Epithelial cell of prostate (primary cell): ENCODE measurements around the gene ZFAND3.

ENCODE experiments used
- DNase-seq: peaks from one replicate; pipeline ENCODE4 v3.0.0-alpha.2; 2011; ENCODE audit warnings: low read depth, low spot score
- H3K27ac ChIP-seq: fragments of 450-650 bp; 2 replicates; pipeline ENCODE4 v1.5.1; 2017; ENCODE audit warnings: mild to moderate bottlenecking

Gene ZFAND3, protein sequence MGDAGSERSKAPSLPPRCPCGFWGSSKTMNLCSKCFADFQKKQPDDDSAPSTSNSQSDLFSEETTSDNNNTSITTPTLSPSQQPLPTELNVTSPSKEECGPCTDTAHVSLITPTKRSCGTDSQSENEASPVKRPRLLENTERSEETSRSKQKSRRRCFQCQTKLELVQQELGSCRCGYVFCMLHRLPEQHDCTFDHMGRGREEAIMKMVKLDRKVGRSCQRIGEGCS

DNA sequence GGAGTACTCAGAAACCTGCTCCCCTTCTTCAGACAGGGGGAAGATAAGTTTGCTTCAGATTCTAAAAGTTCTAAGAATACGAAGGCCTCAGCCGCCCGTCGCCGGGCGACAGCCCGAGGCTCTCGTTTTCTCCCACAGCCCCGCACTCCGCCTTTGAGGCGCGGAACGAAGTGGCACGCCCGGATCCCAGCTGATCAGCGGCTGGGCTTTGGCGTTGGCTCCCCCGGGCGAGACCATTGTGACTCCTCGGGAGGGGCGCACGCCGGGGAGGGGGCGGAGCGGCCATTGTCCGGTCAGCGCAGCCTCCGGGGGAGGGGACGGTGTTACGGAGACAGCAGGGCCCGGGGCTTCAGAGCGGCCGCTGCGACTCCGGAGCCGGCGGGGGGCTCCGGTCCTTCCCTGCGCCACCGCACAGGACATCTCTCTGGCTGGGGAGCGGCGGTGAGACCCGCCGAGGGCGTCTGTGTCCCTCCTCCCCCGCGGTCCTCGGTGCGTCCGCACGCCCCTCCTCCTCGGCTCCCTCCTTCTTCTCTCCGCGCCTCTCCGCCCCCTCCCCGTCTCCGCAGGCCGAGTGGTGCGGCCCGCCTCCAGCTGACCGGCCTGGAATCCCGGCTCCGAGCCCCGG, at the start of gene ZFAND3:
Gene ZFAND3 (plus strand): TSS at position 551 of the 625 bp plus-strand sequence. CDS start 219 bp downstream, outside the sequence.
- DNase-seq, result peak; percentile 83
- peak within 1 kb of the TSS; percentile 89 for H3K27ac ChIP-seq

DNA sequence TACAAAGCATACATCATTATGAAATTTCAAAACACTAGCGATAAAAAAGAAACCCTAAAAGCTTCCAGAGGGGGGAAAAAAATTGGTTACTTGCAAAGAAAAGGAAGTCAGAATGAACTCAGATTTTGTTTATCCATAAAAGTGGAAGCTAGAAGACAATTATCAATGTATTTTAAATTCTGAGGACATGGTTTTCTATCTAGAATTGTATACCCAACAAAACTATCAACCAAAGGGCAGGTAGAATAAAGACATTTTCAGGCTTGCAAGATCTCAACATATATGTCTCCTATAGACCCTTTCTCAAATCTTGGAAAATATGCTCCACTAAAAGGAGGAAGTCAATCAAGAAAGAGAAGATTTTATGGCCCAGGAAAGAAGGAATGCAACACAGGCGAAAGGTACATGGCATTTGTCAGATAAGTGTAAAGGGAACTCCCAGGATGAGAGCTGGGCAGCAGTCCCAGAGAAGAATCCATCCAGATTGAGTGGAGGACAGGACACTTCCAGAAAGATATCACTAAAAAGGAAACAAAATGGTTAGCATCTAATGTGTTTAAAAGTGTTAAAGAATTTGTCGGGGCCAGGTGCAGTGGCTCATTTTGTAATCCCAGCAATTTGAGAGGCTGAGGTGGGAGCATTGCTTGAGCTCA, 45.4 kb upstream of the ZFAND3 start:
- no peak for DNase-seq
- no peak overlapping the region for H3K27ac ChIP-seq

GRCh38 chr6:37776566-37776965, 43.0 kb upstream of the ZFAND3 start:
- DNase-seq, result no peak
- no peak overlapping the region for H3K27ac ChIP-seq

GRCh38 chr6:37777272-37777834, 42.2 kb upstream of the ZFAND3 start:
- DNase-seq, result no peak

GRCh38 chr6:37779111-37779800, 40.3 kb upstream of the ZFAND3 start:
- DNase-seq, result no peak
- no peak overlapping the region for H3K27ac ChIP-seq

More at GRCh38 chr6:37777272-37777834, 42.2 kb upstream of the ZFAND3 start:
- H3K27ac ChIP-seq, result no peak overlapping the region

DNA sequence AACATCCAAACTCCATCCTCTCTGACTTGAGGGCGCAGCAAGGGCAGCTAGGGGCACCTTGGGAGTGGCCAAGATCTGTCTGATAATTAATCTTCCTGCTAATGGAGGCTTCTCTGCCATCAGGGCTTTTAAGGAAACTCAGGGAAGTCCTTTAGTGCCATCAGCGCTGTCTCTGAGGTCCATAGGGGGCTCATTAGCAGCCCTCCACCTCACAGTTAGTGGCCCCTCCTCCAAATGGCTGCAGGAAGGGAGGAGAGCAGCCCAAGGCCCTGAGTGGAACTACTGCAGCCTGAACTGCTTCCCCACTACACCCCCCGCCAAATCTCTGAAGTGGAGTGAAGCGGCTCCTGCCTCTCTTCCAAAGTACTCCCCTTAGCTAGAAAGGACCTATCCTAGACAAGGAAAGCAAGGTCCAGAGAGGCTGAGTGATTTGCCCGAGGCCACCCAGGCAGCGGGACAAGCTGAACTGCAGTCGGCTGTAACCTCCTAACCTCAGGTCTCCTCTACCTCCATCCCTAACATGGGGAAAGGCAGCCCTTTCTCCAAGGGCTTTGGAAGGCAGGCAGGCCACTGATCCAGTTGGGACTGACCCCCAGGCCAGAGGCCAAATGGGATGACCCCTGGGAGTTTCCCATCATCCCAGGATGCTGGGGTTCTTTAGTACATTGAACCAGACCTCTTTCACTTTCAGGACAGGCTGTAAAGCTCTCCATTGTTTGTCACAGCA, 39.5 kb upstream of the ZFAND3 start:
- H3K27ac ChIP-seq, result no peak overlapping the region
- no peak for DNase-seq

DNA sequence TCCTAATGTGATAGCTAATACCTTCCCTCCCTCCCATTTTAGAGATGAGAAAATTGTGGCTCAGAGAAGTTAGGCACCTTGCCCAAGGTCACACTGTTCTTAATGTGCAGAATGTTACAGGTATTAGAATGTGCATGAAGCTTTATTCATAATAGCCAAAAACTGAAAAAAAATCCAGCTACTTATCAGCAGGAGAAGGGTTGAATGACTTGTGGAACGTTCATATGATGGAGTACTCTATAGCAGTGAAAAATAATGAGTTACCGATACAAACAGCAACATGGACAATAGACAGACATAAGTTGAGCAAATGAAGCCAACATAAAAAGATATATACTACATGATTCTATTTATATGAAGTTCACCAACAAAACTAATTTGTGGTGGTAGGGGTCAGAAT, 37.7 kb upstream of the ZFAND3 start:
- H3K27ac ChIP-seq, result no peak overlapping the region
- DNase-seq, result no peak

DNA sequence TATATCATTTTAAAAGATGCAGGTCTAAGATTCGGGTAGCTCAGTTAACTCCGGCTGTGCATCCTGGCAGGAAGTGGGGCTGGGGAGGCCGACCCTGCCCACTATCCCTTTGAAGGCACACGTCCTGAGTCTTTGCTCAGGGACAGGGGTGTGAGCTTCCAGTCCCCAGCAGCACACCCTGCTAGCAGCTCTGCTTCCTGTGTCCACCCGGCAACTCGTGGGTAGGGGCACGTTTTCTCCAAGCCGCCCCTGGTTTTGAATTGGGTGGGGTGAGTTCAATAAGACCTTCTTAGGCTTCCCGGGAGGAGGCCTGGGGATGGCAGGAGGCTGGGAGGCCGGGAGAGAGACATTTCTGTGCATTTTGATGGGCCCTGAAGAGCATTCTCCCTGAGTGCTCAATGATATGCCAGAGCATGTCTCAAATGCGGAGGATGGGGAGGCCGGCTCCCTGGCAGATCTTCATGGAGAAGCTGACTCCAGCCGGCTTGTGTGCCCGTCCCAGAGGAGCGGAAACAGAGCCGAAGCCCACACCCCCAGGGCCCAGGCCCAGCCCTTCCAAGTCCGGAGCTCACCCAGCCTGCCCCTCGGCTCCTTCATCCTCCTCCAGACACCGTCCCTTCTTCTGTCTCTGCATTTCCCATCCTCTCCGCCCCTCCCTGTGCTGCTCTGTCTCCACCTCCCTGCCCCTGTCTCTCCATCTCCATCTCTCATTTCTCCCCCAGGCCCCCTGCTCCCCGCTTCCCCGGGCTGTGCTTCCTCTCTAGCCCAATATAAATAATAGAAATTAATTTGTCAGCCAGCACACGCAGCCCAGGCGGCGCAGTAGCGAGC, 36.3 kb upstream of the ZFAND3 start:
- DNase-seq, result no peak
- peak overlapping the region; percentile 10 for H3K27ac ChIP-seq

GRCh38 chr6:37783856-37784584, 35.5 kb upstream of the ZFAND3 start:
- peak overlapping the region; percentile 10 for H3K27ac ChIP-seq
- no peak for DNase-seq

DNA sequence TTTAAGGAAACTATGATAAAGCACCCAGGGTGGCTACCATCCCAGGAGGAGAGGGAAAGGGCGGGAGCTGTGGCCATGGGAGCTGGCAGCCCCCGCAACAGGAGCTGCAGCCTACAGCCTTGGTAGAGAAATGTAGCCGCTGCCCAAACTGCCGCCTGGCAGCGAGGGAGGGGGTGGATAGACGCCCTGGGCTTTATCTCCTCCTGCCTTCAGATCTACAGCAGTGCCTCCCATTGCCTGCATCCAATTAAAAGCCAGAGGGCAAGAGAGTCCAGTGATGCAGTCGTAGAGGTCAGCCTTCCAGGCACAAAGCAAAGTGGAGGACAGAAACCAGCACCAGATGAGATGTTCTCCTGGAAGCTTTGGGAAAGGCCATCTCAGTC, 35.0 kb upstream of the ZFAND3 start:
- no peak for DNase-seq
- no peak overlapping the region for H3K27ac ChIP-seq

DNA sequence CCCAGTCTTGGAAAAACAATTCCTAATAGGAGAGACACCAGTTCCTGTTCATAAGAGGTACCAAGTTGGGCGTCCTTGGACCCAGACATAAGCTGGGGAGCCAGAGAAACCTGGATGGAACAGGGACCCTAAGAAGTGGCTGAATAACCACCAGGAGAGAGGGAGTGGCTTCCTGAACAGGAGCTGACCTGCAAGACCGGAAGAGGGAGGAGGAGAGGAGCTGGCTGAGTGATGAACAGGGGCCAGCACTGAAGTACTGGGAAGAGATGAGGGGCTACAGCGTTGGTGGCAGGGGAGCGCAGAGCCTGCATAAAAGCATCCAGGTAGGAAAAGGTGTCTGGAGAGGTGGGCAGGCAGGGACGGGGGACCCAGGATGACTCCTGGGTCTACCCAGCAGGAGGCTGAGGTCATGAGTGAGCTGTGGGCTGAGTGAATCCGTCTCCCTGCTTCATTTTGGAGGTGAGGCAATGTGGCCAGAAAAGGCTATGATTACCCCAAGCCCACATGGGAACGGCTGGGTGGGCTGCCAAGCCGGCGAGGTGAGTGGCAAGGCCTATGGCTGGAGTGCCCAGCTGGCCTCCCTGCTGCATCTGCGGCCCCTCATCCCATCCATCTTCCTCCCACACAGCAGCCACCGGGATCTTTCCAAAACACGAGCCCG, 34.4 kb upstream of the ZFAND3 start:
- no peak for DNase-seq
- no peak overlapping the region for H3K27ac ChIP-seq

GRCh38 chr6:37785663-37786270, 33.8 kb upstream of the ZFAND3 start:
- H3K27ac ChIP-seq, result no peak overlapping the region
- no peak for DNase-seq

DNA sequence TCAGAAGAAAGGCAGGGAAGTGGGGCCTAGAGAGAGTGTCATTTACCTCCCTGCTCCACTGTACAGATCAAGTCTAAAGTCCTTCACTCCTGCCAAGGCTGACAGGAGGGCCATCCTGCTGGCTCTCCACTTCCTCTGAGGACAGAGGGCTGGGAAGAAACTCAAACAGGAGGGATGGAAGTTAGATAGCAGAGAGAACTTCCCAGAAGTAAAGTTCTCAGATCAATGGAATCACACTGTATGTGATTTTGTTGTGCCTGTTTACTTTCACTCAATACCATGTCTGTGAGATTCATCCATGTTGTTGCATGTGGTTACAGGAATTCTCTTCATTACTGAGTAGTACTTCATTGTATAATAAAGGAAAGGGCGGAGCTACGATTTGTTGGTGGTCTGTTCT, 32.3 kb upstream of the ZFAND3 start:
- DNase-seq, result no peak
- H3K27ac ChIP-seq, result no peak overlapping the region

- no peak for DNase-seq
- no peak overlapping the region for H3K27ac ChIP-seq
Measured at GRCh38 chr6:37788259-37788658, 31.3 kb upstream of the ZFAND3 start.

- DNase-seq, result peak; percentile 89
Measured at GRCh38 chr6:37791156-37791919, 28.2 kb upstream of the ZFAND3 start.

DNA sequence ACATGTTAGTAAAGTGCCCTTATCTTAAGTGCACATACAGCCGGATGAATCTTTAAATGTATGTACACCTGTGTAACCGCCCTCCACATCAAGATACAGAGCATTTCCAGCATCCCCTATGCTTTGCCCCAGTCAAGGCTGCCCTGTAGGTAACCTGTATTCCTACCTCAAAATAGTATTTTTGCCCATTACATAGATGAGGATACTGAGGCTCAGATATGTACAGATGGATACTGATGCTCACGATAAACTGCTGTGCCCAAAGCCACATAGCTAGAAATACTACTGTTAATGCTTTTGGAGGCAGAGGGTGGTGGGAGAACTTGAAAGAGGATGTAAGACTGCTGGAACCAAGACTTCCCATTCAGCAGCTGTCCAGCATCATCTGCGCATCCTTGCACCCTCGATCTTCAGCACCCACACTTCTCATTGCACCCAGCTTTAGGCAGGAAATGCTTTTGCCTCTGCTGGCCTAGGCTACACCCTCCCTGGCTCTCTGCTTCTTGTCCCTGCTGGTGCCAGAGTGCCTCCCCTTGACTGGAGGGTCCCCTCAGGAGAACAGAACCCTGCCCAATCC, 27.0 kb upstream of the ZFAND3 start:
- H3K27ac ChIP-seq, result no peak overlapping the region
- no peak for DNase-seq

More at GRCh38 chr6:37791156-37791919, 28.2 kb upstream of the ZFAND3 start:
- no peak overlapping the region for H3K27ac ChIP-seq

DNA sequence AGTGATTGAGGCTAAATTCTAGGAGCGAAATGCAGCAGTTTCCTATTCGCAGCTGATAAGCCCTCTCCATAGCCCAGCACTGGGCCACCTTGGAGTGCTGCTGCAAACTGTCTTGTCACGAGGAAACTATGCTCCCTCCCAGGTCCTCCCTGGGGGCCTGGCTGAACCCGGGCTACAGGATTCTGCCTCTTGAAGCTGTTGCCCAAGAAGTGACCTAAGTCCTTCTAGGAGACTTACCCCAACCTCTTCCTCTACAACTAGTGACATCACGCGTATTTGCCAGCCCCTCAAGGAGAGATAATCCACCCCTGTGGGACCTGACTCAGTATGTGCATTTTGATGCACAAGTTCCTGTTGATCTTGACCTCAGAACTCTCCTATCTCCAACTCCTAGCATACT, 26.5 kb upstream of the ZFAND3 start:
- H3K27ac ChIP-seq, result no peak overlapping the region
- no peak for DNase-seq
